RWPE2 (cell line): ENCODE data around the gene BMP10.

Experiments used
- ATAC-seq: fragments of 200-7000 bp; cut with Tn5 transposase; 3 replicates; pipeline ENCODE4 v1.9.1; 2021; ENCODE audit warnings: low read depth
- DNase-seq: peaks from one replicate; pipeline ENCODE4 v3.0.0-alpha.2; 2020; ENCODE audit warnings: low spot score
- H3K27ac ChIP-seq: fragments of 450-650 bp; 2 replicates; pipeline ENCODE4 v1.5.1; 2017; ENCODE audit warnings: mild to moderate bottlenecking; ENCODE audit not compliant: poor library complexity, severe bottlenecking
- H3K27me3 ChIP-seq: fragments of 250-450 bp; sonication (Bioruptor Pico); 2 replicates; pipeline ENCODE4 v1.5.1; 2021; ENCODE audit warnings: mild to moderate bottlenecking, moderate library complexity; ENCODE audit not compliant: insufficient read depth, poor library complexity, severe bottlenecking
- H3K36me3 ChIP-seq: fragments of 250-450 bp; sonication (Bioruptor Pico); 2 replicates; pipeline ENCODE4 v1.5.1; 2020; ENCODE audit warnings: low read depth, mild to moderate bottlenecking, moderate library complexity
- H3K4me1 ChIP-seq: fragments of 250-450 bp; sonication (Bioruptor Pico); 2 replicates; pipeline ENCODE4 v1.5.1; 2021; ENCODE audit warnings: mild to moderate bottlenecking, moderate library complexity; ENCODE audit not compliant: insufficient read depth, poor library complexity, severe bottlenecking
- H3K4me3 ChIP-seq: fragments of 250-450 bp; sonication (Bioruptor Pico); 2 replicates; pipeline ENCODE4 v1.5.1; 2021; ENCODE audit warnings: mild to moderate bottlenecking, moderate library complexity; ENCODE audit not compliant: severe bottlenecking
- H3K9me3 ChIP-seq: fragments of 250-450 bp; sonication (Bioruptor Pico); 2 replicates; pipeline ENCODE4 v1.5.1; 2021; ENCODE audit warnings: mild to moderate bottlenecking, moderate library complexity; ENCODE audit not compliant: severe bottlenecking
- TF ChIP-seq, protein P1 (sequence below): fragments of 450-650 bp; IDR thresholded peaks from one replicate; pipeline ENCODE4 v1.5.1; 2017; ENCODE audit warnings: mild to moderate bottlenecking, moderate library complexity; ENCODE audit not compliant: poor library complexity, severe bottlenecking

The BMP10 gene

DNA sequence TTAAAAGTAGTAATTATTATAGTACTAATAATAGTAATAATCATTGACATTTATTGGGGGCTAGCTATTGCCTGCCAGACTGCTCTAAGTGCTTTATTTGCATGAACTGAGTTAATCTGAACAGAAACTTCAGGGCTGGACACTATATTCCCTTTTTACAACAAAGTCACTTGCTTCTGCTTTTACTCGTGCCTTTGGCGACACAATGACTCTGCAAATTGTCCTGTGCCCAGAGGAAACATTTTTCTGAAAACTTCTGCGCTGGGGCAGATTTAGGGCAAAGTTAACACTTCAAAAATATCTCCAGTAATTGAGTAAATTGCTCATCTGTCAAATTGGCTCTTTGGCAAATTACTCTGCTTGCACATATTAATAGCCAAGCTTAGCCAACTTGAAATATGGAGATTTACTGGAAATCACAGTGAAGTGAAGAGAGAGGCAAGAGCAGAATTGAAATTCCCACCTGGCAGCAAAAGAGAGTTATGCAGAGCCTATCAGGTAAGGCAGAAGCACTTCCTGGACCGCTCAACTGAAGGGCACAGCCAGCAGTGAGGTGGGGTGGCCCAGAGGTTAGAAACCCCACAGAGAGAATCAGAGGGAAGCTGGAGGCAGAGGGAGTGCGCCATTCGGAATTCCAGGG lies 36.3 kb downstream of the BMP10 start:
- Histone ChIP-seq H3K36me3 (no peaks in the 10 kb centered on the region), H3K27ac (no peak overlapping the region), H3K4me3 (no peak overlapping the region), H3K27me3 (no peaks in the 10 kb centered on the region), H3K4me1 (peaks cover 19% of the 10 kb centered on the region), H3K9me3 (no peaks in the 10 kb centered on the region)
- no peak for ATAC-seq
- TF ChIP-seq, protein P1, sequence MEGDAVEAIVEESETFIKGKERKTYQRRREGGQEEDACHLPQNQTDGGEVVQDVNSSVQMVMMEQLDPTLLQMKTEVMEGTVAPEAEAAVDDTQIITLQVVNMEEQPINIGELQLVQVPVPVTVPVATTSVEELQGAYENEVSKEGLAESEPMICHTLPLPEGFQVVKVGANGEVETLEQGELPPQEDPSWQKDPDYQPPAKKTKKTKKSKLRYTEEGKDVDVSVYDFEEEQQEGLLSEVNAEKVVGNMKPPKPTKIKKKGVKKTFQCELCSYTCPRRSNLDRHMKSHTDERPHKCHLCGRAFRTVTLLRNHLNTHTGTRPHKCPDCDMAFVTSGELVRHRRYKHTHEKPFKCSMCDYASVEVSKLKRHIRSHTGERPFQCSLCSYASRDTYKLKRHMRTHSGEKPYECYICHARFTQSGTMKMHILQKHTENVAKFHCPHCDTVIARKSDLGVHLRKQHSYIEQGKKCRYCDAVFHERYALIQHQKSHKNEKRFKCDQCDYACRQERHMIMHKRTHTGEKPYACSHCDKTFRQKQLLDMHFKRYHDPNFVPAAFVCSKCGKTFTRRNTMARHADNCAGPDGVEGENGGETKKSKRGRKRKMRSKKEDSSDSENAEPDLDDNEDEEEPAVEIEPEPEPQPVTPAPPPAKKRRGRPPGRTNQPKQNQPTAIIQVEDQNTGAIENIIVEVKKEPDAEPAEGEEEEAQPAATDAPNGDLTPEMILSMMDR, result no peak
- DNase-seq, result no peak

DNA sequence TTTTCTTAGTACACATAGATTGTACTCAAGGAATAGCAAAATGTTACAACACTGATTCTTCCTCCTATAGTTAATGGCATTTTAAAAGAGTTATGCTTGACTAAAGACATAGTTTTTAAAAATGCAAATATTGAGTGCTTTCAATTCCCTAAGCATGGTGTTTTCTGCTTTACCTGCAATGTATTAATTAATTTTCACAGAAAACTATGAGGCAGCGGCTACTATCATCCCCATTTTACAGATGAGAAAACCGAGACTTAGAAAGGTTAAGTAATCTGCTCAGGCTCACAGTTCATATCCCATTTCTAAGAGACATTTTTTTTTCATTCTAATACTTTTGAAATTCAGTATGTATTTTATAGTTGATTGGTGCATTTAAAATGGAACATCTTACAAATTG lies 38.0 kb downstream of the BMP10 start:
- DNase-seq (no peak), ATAC-seq (no peak)
- no peaks in the 10 kb centered on the region for H3K27me3 ChIP-seq
- H3K36me3 ChIP-seq, result no peaks in the 10 kb centered on the region
- H3K4me3 ChIP-seq, result no peak overlapping the region
- peaks cover 33% of the 10 kb centered on the region for H3K4me1 ChIP-seq
- TF ChIP-seq, protein P1, result no peak
- no peaks in the 10 kb centered on the region for H3K9me3 ChIP-seq
- H3K27ac ChIP-seq, result peak overlapping the region; percentile 21

DNA sequence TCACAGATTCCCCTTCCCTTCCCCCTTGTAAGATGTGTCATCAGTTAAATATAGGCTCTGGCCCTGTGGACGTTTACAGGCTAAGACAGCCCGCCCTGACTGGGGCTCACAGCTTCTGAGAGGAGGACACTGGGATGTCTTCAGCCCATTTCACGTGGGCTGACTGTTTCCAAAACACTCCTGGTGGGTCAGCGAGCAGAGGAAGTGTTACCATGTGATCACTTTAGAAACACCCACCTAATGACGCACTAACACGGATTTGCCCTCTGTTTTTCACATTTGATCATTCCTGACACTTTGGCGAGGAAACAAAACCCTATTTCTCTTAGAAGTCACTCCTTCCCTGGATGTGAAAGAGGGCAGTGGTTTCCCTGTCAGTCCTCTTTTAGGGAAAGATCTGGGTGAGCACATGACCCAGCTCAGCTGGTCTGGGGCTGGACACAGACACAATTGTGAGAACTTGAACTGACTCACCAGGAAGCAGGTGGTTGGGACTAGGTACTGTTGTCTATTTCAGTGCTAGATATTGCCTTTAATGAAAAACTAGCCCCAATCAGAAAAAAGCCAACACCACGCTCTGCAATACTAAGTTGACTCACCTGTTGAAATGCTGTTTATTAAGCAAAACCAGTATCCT lies 38.8 kb downstream of the BMP10 start:
- TF ChIP-seq, protein P1, result no peak
- H3K36me3 ChIP-seq, result no peaks in the 10 kb centered on the region
- DNase-seq, result no peak
- H3K27ac ChIP-seq, result peak overlapping the region; percentile 21
- H3K4me3 ChIP-seq, result no peak overlapping the region
- no peaks in the 10 kb centered on the region for H3K27me3 ChIP-seq
- no peaks in the 10 kb centered on the region for H3K9me3 ChIP-seq
- peaks cover 33% of the 10 kb centered on the region for H3K4me1 ChIP-seq
- ATAC-seq, result peak; percentile 78

DNA sequence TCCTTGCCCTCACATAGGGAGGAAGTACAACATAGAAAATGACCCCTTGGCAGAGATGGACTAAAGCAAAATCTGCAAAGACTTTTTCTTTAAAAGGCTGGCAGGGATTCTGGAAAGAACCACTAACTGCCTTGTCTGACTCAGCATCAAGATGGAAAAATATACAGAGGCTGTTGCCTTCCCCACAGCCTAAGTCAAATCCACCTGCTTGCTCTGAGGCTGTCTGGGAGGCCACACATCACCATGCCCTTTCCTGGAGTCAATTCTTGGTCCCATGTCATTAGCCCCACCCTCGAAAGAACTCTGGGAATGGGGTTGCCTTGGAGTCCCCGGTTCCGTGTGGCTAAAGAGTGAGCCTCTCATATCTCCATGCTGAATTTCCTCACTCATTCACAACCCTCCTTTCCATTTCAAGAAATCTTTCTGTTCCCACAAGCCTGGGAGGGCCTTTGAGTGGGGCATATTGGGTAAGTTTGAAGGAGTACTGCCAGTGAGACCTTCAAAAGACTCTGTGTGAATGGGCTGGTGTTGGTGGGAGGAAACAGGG lies 39.4 kb downstream of the BMP10 start:
- Histone ChIP-seq H3K9me3 (no peaks in the 10 kb centered on the region), H3K4me3 (no peak overlapping the region), H3K4me1 (peaks cover 33% of the 10 kb centered on the region), H3K27me3 (no peaks in the 10 kb centered on the region), H3K36me3 (no peaks in the 10 kb centered on the region), H3K27ac (peak overlapping the region; percentile 21)
- DNase-seq (no peak), ATAC-seq (no peak)
- TF ChIP-seq, protein P1, result no peak

DNA sequence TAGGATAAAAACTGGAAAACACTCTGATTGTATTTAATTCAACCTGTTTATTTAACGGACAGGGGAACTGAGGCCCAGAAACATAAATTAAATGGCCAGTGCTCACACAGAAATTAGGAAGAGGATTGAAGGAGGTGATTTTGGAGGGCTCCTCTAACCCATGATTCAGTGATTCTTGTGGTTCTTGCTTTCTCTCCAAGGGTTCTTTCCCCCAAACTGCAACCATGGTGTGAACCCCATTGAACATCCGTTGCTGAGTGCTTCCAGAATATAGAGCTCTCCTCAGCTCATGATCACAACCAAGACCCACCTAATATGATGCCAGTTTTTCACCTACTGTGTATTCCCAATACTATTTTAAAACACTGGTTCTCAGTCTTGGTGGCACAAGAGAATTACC lies 41.4 kb downstream of the BMP10 start:
- H3K36me3 ChIP-seq, result no peaks in the 10 kb centered on the region
- no peaks in the 10 kb centered on the region for H3K9me3 ChIP-seq
- DNase-seq (no peak), ATAC-seq (no peak)
- H3K27me3 ChIP-seq, result no peaks in the 10 kb centered on the region
- H3K4me1 ChIP-seq, result peaks cover 40% of the 10 kb centered on the region
- TF ChIP-seq, protein P1, result no peak
- no peak overlapping the region for H3K4me3 ChIP-seq
- H3K27ac ChIP-seq, result peak overlapping the region; percentile 38
